IMR-90 (cell line): ENCODE measurements around the gene PTS.

Source experiments
- POLR2A ChIP-seq: IDR thresholded peaks from 2 replicates; pipeline ENCODE4 v1.6.1; 2012; ENCODE audit warnings: mild to moderate bottlenecking, low read depth, low read length
- RAD21 ChIP-seq: IDR thresholded peaks from 2 replicates; pipeline ENCODE4 v1.6.1; 2012; ENCODE audit warnings: low read length, improper control_type of control experiment
- RCOR1 ChIP-seq: IDR thresholded peaks from 2 replicates; pipeline ENCODE4 v1.6.1; 2012; ENCODE audit warnings: mild to moderate bottlenecking, low read length, improper control_type of control experiment; ENCODE audit not compliant: insufficient replicate concordance
- RFX5 ChIP-seq: IDR thresholded peaks from 2 replicates; pipeline ENCODE4 v1.8.0; 2012; ENCODE audit warnings: low read depth, mild to moderate bottlenecking, low read length, moderate library complexity
- SMC3 ChIP-seq: fragments of 150-350 bp; IDR thresholded peaks from 2 replicates; pipeline ENCODE4 v1.6.1; 2016; ENCODE audit warnings: low read depth, mild to moderate bottlenecking, antibody characterized with exemption, low read length, moderate library complexity
- USF2 ChIP-seq: fragments of 150-350 bp; IDR thresholded peaks from 2 replicates; pipeline ENCODE4 v1.6.1; 2017; ENCODE audit warnings: mild to moderate bottlenecking, antibody characterized with exemption, low read length, low read depth
- TF ChIP-seq, protein P1 (sequence below): conservative IDR thresholded peaks from 2 replicates; pipeline ENCODE4 v1.5.1; 2012; ENCODE audit warnings: mild to moderate bottlenecking, low read depth, low read length, improper control_type of control experiment

- TF ChIP-seq RCOR1 (no peak), POLR2A (no peak), RFX5 (no peak), RAD21 (no peak), SMC3 (no peak), USF2 (no peak)
- TF ChIP-seq, protein P1, sequence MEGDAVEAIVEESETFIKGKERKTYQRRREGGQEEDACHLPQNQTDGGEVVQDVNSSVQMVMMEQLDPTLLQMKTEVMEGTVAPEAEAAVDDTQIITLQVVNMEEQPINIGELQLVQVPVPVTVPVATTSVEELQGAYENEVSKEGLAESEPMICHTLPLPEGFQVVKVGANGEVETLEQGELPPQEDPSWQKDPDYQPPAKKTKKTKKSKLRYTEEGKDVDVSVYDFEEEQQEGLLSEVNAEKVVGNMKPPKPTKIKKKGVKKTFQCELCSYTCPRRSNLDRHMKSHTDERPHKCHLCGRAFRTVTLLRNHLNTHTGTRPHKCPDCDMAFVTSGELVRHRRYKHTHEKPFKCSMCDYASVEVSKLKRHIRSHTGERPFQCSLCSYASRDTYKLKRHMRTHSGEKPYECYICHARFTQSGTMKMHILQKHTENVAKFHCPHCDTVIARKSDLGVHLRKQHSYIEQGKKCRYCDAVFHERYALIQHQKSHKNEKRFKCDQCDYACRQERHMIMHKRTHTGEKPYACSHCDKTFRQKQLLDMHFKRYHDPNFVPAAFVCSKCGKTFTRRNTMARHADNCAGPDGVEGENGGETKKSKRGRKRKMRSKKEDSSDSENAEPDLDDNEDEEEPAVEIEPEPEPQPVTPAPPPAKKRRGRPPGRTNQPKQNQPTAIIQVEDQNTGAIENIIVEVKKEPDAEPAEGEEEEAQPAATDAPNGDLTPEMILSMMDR, result no peak
Observed at GRCh38 chr11:112281726-112282125, 55.5 kb downstream of the PTS start.
